A673 (cell line): ENCODE results near the gene NUDT15. TPM values are rescaled to one million over a fixed set of nuclear protein-coding genes. Genes with fewer than 3 reads are reported as not detected.

Experiments
- Bru-seq: library from RNA; stranded (reverse); fragments of 400-500 nt; gene quantifications from one replicate; lab custom pipeline; 2021; lab: Mats Ljungman, UMichigan
- BruChase-seq, 2 experiments: library from RNA; stranded (reverse); fragments of 400-500 nt; gene quantifications; one replicate each; lab custom pipeline; 2021; lab: Mats Ljungman, UMichigan
- BruUV-seq: library from RNA; stranded (reverse); fragments of 400-500 nt; replicated peaks from 2 replicates; lab custom pipeline; 2021; lab: Mats Ljungman, UMichigan
- CTCF ChIA-PET: fragments of 300-600 bp; sonication (Branson Sonifier 250); formaldehyde crosslinking; loops from one replicate; lab custom pipeline; 2022; ENCODE audit warnings: antibody characterized with exemption; lab: Charles Lee
- POLR2A ChIA-PET: fragments of 300-600 bp; sonication (Branson Sonifier 250); formaldehyde crosslinking; loops from one replicate; lab custom pipeline; 2022; ENCODE audit warnings: antibody characterized with exemption; ENCODE audit not compliant: low non-redundant PET; lab: Charles Lee
- DNase-seq: peaks from one replicate; pipeline ENCODE4 v3.0.0-alpha.2; 2015; ENCODE audit warnings: low spot score
- H3K27ac ChIP-seq: fragments of 200-600 bp; sonication (generic); 2 replicates; pipeline ENCODE4 v1.5.1; 2016; ENCODE audit warnings: mixed run types, low read depth, mild to moderate bottlenecking, mixed read lengths, antibody characterized with exemption, low read length; ENCODE audit not compliant: poor library complexity, severe bottlenecking
- H3K27me3 ChIP-seq: fragments of 200-600 bp; sonication (generic); replicated peaks from 2 replicates; pipeline ENCODE4 v1.6.1; 2017; ENCODE audit warnings: mixed run types, low read depth, mild to moderate bottlenecking, mixed read lengths, antibody characterized with exemption, low read length; ENCODE audit not compliant: insufficient read depth, poor library complexity
- H3K36me3 ChIP-seq: fragments of 200-600 bp; sonication (generic); 2 replicates; pipeline ENCODE4 v1.6.1; 2016; ENCODE audit warnings: mixed run types, mild to moderate bottlenecking, mixed read lengths, antibody characterized with exemption, low read length; ENCODE audit not compliant: insufficient read depth, poor library complexity, severe bottlenecking
- H3K4me1 ChIP-seq: fragments of 200-600 bp; sonication (generic); 2 replicates; pipeline ENCODE4 v1.6.1; 2017; ENCODE audit warnings: mixed run types, mild to moderate bottlenecking, mixed read lengths, antibody characterized with exemption, low read length; ENCODE audit not compliant: insufficient read depth, poor library complexity, severe bottlenecking
- H3K4me3 ChIP-seq: fragments of 200-600 bp; sonication (generic); 2 replicates; pipeline ENCODE4 v1.5.1; 2016; ENCODE audit warnings: low read depth, mixed run types, mild to moderate bottlenecking, mixed read lengths, low read length; ENCODE audit not compliant: poor library complexity, severe bottlenecking
- H3K9me3 ChIP-seq: fragments of 200-600 bp; sonication (generic); 2 replicates; pipeline ENCODE4 v1.6.1; 2016; ENCODE audit warnings: mixed run types, low read depth, mild to moderate bottlenecking, mixed read lengths, antibody characterized with exemption, low read length; ENCODE audit not compliant: poor library complexity, severe bottlenecking
- CTCF ChIP-seq: fragments of 300-800, 200-600 bp; sonication (generic); conservative IDR thresholded peaks from 2 replicates; pipeline ENCODE4 v1.5.1; 2017; ENCODE audit warnings: low read depth, mild to moderate bottlenecking, antibody characterized with exemption, low read length, moderate library complexity, mixed read lengths
- EZH2 ChIP-seq: fragments of 200-600 bp; sonication (generic); IDR thresholded peaks from 2 replicates; pipeline ENCODE4 v1.6.1; 2017; ENCODE audit warnings: borderline replicate concordance, low read depth, mild to moderate bottlenecking, mixed read lengths, antibody characterized with exemption, low read length; ENCODE audit not compliant: poor library complexity, severe bottlenecking
- intact Hi-C: fragments of 100-400 bp; cut with micrococcal nuclease; formaldehyde crosslinking; loops from one replicate; pipeline ENCODE4 v1.10.0; 2022; ENCODE audit not compliant: unreplicated experiment
- long read RNA-seq: library from polyadenylated mRNA; stranded (forward); transcript quantifications from one replicate; pipeline ENCODE4 v2.0.0, GENCODE V29; 2022
- total RNA-seq: library from RNA; stranded (reverse); gene quantifications from 2 replicates; pipeline ENCODE4 v1.2.3, GENCODE V29; 2021

NUDT15 gene
- total RNA-seq: 48.6 and 52.2 TPM in 2 replicates
- percentile 93 among the genes with signal in this experiment for Bru-seq, nascent RNA
- percentile 94 among the genes with signal in this experiment for BruChase-seq, experiment 1, labeled RNA remaining after a 2-hour chase
- BruChase-seq, experiment 2, labeled RNA remaining after a 6-hour chase: percentile 98 among the genes with signal in this experiment
- long read RNA-seq, transcript NUDT15-201 (3 exons, 2,098 nt): major isoform, 110 of 122 reads
- long read RNA-seq, partial matches to known transcripts: 8 of 122 reads
- long read RNA-seq, other reads (novel, unspliced or antisense): 4 of 122 reads

DNA sequence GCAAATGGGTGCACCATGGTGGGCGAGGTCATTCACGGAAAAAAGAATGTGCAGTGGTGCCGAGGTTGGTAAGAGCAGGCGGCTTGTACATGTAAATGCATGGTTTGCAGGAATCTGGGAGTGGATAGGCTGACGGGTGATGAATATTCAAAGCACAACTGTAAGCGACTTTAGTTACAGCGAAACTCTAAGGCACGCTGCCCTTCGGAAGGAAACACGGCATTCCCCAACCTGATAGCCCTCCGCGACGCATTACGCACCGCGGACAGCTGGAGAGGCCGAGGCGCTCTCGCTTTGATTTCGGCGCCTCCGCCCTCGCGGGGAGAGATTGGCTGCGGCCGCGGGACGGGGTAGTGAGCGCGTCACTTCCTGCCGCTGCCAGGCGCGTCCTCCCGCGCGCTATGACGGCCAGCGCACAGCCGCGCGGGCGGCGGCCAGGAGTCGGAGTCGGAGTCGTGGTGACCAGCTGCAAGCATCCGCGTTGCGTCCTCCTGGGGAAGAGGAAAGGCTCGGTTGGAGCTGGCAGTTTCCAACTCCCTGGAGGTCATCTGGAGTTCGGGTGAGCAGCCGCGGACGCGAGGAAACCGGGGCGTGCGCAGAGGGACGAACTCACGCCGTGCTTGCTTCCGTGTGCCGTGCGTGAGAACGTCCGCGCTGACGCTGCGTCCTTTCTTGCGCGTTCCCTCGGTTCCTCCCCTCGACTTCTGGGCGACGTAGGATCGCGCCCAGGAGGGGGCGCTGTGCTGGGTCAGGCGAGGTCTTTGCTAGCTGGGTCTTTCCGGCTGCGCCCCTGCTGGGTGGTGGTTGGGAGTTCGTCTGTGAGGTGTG, at the start of gene NUDT15:
Gene NUDT15 (plus strand): TSS at position 381 of the 828 bp plus-strand sequence. CDS start 21 bp downstream, at position 402.
- BruUV-seq: no TSS peak
- intact Hi-C loops: loop anchor here (5.0 kb wide), 1 partner anchor 730 kb away; no protein-coding TSS in a partner anchor
- ChIA-PET CTCF (interaction anchor here (1.0 to 1.2 kb wide), 2 partner anchors 9 to 542 kb away, joined by 3 to 15 read pairs; no protein-coding TSS in a partner anchor), POLR2A (interaction anchor here (0.5 to 0.6 kb wide), 2 partner anchors 543 to 734 kb away, joined by 3 read pairs; no protein-coding TSS in a partner anchor)
- peak within 1 kb of the TSS; percentile 58 for H3K4me3 ChIP-seq
- peaks cover 17% of the 10 kb centered on the region for H3K36me3 ChIP-seq
- H3K27me3 ChIP-seq: no peaks in the 10 kb centered on the region
- TF ChIP-seq CTCF: peak; percentile 99
- TF ChIP-seq EZH2: no peak
- peaks cover 8% of the 10 kb centered on the region for H3K4me1 ChIP-seq
- peak; percentile 99 for DNase-seq
- H3K27ac ChIP-seq: peak within 1 kb of the TSS; percentile 97
- H3K9me3 ChIP-seq: no peaks in the 10 kb centered on the region

GRCh38 chr13:47990427-47990826, 47.1 kb upstream of the NUDT15 start:
- intact Hi-C loops: no loop called here
- no TSS peak for BruUV-seq
- Histone ChIP-seq H3K27me3 (no peaks in the 10 kb centered on the region), H3K36me3 (peaks cover 50% of the 10 kb centered on the region), H3K4me3 (no peak overlapping the region), H3K4me1 (no peaks in the 10 kb centered on the region), H3K27ac (no peak overlapping the region), H3K9me3 (no peaks in the 10 kb centered on the region)
- TF ChIP-seq CTCF (no peak), EZH2 (no peak)
- CTCF ChIA-PET: no interaction called here
- POLR2A ChIA-PET: no interaction called here
- DNase-seq: no peak

DNA sequence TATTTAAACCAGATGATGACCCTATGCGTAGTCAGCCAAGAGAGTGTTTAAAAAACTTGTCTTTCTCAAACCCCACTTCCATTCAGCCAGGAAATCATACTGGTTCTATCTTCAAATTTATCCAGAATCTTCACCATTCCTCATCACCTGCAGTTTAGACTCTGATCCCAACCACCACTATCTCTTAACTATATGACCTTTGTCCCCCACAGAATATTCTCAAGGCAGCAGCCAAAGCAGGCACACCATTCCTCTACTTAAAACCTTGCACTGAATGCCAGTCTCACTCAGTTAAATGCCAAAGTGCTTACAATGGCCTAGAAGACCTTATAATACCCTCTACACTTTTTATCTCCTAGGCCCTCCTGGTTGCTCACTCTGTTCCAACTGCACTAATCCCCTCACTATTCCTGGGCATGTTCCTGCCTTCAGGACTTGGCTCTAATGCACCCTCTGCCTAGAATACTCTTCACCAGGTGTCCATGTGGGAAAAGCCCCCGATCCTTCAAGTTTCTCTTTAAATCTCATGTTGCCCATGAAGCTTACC, 46.5 kb upstream of the NUDT15 start:
- H3K27me3 ChIP-seq: no peaks in the 10 kb centered on the region
- TF ChIP-seq CTCF: no peak
- TF ChIP-seq EZH2: no peak
- ChIA-PET POLR2A (no interaction called here), CTCF (no interaction called here)
- no TSS peak for BruUV-seq
- no peak overlapping the region for H3K27ac ChIP-seq
- no peaks in the 10 kb centered on the region for H3K4me1 ChIP-seq
- intact Hi-C loops: no loop called here
- peaks cover 51% of the 10 kb centered on the region for H3K36me3 ChIP-seq
- no peaks in the 10 kb centered on the region for H3K9me3 ChIP-seq
- no peak for DNase-seq
- H3K4me3 ChIP-seq: no peak overlapping the region
